Occipital lobe (tissue), 2 donors: Measurements from ENCODE around the gene RGCC. TPM values are rescaled to one million over a fixed set of nuclear protein-coding genes. Genes with fewer than 3 reads are reported as not detected.
"Not testable (repeated sequence)": the region's sequence is repeated elsewhere in the genome, so short reads cannot be mapped to it uniquely, and the experiment has no call there.

ENCODE experiments used
- DNase-seq: peaks from one replicate; lab custom pipeline; 2025; lab: John Stamatoyannopoulos, UW
- total RNA-seq: library from RNA; depleted of rRNA; stranded (reverse); fragments of >200 nt; gene quantifications from one replicate; pipeline ENCODE4 v1.2.3, GENCODE V29; 2014

Gene RGCC
- total RNA-seq, 1 donor from 2014 or later, result 25.7 TPM

GRCh38 chr13:41490371-41491015, 33.1 kb downstream of the RGCC start:
- DNase-seq, result no peak

DNA sequence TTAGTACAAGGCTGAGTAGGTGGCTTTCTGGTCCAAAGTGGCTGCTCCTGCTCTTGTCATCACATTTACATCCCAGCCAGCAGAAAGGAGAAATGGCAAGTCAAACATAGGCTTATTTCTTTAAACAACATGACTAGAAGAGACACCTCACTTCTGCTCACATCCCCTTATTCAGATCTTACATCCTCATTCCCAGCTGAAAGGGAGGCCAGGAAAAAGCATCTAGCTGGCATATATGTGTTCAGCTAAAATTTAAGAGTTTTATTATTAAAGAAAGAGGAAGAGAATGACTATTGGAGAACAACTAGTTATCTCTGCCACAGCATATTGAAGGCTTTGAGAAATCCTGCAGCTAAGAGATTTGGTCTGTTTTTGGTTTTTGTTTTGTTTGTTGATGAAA, 34.1 kb downstream of the RGCC start:
- no peak for DNase-seq

GRCh38 chr13:41492432-41493260, 35.3 kb downstream of the RGCC start:
- no peak for DNase-seq

DNA sequence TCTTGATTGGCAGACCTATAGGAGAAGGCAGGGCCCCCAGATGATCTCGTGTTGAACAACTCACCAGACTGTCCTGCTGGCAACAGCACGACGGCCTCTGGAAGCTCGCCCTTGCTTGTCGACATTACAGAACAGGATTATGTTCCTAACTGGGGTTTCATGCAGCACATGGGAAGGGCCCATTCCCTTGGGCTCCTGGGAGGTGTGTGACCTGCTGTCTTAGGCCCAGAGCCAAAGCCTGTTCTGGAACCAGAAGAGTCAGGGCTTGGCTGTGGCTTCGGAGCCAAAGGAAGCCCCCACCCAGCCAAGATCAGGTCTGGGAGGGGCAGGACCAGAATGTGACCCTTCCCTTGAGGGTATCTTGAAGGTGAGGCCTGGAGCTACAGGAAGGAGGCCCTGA, 36.9 kb downstream of the RGCC start:
- no peak for DNase-seq

DNA sequence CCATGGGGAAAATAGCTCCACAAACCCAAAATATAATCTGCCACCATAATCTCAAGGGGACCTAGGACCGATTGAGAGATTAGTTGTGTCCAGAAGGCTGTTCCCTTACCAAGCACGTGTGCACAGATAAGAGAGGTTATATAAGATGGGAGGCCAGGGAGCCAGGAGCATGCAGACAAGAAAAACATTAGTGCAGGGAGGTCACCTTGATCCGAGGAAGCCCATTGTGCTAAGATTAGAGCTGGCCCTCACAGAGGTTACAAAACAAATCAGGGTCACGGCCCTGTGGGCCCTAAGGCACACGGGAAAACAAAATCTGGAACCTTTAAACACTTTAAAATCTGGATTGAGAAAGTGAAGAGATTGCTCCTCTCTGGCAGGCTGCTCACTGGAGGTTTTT, 37.7 kb downstream of the RGCC start:
- DNase-seq, result no peak

GRCh38 chr13:41496420-41497234, 39.3 kb downstream of the RGCC start:
- no peak for DNase-seq

- DNase-seq, result no peak
Observed at GRCh38 chr13:41497436-41497835, 40.1 kb downstream of the RGCC start.

DNA sequence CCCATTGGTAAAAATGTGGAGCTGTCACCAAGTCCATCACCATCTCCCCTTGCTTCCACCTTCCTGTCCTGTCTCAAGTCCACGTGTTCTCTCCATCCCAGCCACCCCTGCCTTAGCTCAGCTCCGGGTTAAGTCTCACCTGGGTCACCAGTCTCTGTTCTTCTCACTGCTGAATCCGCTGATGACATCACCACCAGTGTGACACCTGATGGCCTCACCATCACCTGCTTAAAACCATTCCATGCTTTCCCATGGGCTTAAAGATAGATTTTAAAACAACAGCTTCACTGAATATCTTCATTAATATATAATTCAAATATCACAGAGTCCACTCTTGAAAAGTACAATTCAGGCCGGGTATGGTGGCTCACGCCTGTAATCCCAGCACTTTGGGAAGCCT, 42.1 kb downstream of the RGCC start:
- DNase-seq, result no peak

- no peak for DNase-seq
Observed at GRCh38 chr13:41500511-41500910, 43.2 kb downstream of the RGCC start.

DNA sequence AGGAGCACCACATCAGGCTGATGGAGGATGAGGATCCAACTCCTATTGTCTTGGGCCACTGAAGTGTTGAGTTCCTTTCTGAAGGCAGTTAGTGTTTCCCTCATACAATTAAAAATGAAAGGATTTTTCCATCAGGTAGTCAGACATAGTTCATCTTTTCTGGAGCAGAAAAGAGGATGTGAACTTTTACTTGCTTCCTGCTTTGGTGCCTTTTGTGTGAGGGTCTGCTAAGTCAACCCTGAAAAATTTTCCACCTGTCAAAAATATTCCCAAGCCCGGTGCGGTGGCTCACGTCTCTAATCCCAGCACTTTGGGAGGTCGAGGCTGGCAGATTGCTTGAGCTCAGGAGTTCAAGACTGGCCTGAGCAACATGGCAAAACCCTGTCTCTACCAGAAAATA, 43.9 kb downstream of the RGCC start:
- DNase-seq, result no peak

- DNase-seq, result no peak
Observed at GRCh38 chr13:41502031-41502430, 44.7 kb downstream of the RGCC start.

- DNase-seq, result no peak
Observed at GRCh38 chr13:41502673-41503072, 45.3 kb downstream of the RGCC start.

GRCh38 chr13:41503356-41503755, 46.0 kb downstream of the RGCC start:
- no peak for DNase-seq

- DNase-seq, result not testable (repeated sequence)
Observed at GRCh38 chr13:41504657-41505056, 47.3 kb downstream of the RGCC start.

GRCh38 chr13:41505209-41505835, 48.0 kb downstream of the RGCC start:
- no peak for DNase-seq

- DNase-seq, result no peak
Observed at GRCh38 chr13:41506312-41506711, 49.0 kb downstream of the RGCC start.

DNA sequence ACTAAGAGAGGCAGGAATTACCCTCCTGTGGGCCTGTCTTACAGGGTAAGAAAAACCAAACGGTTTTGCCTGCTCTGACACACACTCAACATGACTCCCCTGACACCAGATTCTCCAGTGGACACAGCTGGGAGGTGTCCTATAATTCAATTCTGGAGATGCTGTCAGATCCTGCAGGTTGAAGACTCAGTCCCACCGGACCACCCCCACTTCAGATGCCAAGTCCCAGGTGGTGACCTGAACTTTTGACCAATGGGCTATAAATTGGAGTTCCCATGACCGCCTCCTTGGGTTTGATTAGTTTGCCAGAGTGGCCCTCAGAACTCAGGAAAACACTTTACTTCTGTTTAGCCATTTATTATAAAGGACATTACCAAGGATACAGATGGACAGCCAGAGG, 52.6 kb downstream of the RGCC start:
- DNase-seq, result no peak

DNA sequence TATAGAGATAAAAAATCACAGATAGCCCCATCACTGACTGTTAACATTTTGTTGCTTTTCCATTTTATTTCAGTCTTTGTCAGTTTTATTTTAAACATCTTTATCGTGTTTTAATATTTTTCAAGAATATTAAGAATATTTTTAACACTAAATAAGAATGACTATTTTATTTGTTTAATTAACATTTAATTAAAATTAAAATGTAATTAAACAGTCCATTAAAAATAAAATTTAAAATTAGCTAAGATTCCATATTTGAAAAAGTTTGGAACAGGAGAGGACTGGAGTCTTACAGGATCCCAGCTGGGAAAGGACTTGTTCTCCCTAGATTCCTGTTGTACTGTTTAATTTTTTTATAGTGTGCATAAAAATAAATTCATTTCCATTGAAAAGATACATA, 54.5 kb downstream of the RGCC start:
- DNase-seq, result no peak

- DNase-seq, result no peak
Observed at GRCh38 chr13:41512441-41512840, 55.1 kb downstream of the RGCC start.

DNA sequence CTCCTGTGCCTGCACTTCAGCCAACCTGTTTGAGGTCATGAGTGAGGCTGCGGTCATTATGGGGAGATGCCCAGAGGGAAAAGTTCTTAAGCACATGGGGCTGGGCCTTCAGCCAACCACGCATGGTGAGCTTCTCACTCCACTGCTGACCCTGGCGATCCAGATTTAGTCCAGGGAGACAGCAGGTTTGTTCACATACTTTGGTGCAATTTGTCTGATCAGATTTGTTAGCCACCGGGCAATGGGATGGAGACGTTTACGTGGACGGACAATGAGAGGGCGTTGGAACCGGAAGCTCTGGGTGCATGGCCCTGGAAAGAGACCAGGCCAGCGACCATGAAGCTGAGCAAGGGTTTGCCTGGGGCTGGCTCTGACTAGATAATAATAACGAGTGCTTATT, 56.2 kb downstream of the RGCC start:
- no peak for DNase-seq

DNA sequence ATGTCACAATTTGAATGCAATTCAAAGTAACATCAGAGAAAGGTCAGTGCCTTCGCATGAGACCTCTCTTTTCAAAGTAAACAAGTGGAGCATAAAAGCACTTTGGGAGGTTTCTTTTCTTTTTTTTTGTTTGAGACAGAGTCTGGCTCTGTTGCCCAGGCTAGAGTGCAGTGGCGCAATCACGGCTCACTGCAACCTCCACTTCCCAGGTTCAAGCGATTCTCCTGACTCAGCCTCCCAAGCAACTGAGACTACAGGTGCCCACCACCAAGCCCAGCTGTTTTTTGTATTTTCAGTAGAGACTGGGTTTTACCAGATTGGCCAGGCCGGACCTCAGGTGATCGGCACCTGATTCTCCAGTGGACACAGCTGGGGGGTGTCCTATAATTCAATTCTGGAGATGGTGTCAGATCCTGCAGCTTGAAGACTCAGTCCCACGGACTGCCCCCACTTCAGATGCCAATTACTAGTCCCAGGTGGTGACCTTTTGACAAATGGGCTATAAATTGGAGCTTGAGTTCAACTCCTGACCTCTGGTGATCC, 57.6 kb downstream of the RGCC start:
- no peak for DNase-seq
